Heart left ventricle (tissue), 13 donors: ENCODE data around the gene LRRC63.

Experiments used
- POLR2A ChIP-seq, 2 donors: fragments of 450-650 bp; IDR thresholded peaks; one replicate each; pipeline ENCODE4 v1.6.1; 2017; ENCODE audit warnings: antibody characterized with exemption in 2 of 2, mild to moderate bottlenecking in 2 of 2, moderate library complexity in 2 of 2
- TF ChIP-seq, protein P1 (sequence below), 12 donors: fragments of 200-600 bp; sonication (generic) in 4 of 12; IDR thresholded peaks; one replicate each; pipeline versions ENCODE4 v1.5.0 to v1.8.0; 2018 to 2022; ENCODE audit warnings: antibody characterized with exemption in 12 of 12, mild to moderate bottlenecking in 5 of 12
- donor health status: ischemic (EF 13 %, LVEDD 7.1; RV severe dilation, severe dysfunction).
- donor health status: DM: no; HTN: yes; CAD: no.
- donor health status: DM: no; HTN: no; CAD: no.
- donor health status: ischemic (EF 25% LVEDD 6.9; RV normal size, moderate dysfunction).
- donor health status: ischemic (EF 25% LVEDD 5.7; RV mildly dilated, moderate dysfunction).
- donor health status: ischemic (EF 35%, LVEDD 5.7; RV mildly dilated, moderate dysfunction).
- donor health status: nonischemic (EF 11% LVEDD 7.7; RV severe dilation, severe dysfunction).
- donor health status: DM: yes; HTN: yes; CAD: no.
- donor health status: PGD.
- donor health status: ischemic (EF 29% LVEDD 5.4; RV normal size, mild dysfunction).
- donor health status: nonischemic (EF 23%, LVEDD 6.1; RV moderate dilation, normal function).

DNA sequence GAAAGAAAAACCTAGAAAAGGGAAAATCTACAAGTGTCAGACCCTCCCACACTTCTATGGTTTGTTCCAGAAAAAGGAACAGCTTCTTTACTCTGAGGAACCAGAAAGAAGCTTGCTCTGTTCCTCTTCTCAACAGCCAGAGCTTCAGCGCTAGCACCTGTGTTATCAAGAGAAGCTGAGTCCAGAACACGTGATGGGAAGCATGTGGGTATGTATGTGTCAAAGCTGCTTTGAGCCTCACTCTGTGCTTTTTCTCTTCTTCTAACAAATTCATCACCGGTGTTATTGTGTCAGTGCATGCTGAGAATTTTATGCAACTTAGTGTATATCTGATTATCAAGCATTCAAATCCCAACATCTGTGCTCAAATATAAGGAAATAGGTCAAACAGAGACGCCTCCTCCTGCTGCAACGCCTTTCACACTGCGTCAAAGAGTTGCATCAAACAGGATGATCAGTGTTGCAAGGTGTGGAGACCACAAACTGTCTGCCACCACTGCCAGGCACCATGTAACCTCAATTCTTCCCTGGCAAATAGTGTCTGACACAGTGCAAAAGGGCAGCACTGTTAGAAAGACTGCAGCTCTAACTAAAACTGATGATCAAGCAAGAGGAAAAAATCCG, 83.9 kb downstream of the LRRC63 start:
- no peak for TF ChIP-seq POLR2A (IDR thresholded peaks at IDR 0.05)
- TF ChIP-seq, protein P1, sequence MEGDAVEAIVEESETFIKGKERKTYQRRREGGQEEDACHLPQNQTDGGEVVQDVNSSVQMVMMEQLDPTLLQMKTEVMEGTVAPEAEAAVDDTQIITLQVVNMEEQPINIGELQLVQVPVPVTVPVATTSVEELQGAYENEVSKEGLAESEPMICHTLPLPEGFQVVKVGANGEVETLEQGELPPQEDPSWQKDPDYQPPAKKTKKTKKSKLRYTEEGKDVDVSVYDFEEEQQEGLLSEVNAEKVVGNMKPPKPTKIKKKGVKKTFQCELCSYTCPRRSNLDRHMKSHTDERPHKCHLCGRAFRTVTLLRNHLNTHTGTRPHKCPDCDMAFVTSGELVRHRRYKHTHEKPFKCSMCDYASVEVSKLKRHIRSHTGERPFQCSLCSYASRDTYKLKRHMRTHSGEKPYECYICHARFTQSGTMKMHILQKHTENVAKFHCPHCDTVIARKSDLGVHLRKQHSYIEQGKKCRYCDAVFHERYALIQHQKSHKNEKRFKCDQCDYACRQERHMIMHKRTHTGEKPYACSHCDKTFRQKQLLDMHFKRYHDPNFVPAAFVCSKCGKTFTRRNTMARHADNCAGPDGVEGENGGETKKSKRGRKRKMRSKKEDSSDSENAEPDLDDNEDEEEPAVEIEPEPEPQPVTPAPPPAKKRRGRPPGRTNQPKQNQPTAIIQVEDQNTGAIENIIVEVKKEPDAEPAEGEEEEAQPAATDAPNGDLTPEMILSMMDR (IDR thresholded peaks at IDR 0.05), result no peak
